Measurements from ENCODE around the gene RSPH1.

DNA sequence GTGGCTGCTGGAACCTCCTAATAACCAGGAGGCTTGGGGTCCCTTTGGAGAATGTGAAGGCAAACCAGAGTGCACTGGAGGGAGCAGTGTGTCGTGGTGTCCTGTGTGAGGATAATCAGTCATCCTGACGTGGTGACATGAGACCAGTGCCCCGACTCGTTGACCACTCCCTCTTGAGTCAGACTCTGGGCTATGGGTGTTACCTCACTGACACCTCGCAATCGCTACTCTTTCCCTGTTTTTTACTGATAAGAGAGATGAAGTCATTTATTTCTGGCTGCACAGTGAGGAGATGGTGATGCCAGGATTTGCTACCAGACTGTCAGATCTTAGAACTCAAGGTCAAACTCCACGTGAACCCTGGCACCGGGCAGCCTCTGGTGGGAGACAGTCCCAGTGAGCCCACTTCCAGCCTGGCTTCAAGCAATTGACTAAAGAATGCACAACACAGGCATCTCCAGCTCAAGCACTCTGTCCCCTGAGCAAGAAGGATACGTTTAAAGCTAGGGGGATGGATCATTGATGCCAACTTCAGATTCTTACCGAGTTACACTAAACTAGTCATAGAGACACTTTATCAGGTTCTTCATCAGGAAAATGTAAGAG lies 62.0 kb downstream of the RSPH1 start:
- TF ChIP-seq, protein P1, sequence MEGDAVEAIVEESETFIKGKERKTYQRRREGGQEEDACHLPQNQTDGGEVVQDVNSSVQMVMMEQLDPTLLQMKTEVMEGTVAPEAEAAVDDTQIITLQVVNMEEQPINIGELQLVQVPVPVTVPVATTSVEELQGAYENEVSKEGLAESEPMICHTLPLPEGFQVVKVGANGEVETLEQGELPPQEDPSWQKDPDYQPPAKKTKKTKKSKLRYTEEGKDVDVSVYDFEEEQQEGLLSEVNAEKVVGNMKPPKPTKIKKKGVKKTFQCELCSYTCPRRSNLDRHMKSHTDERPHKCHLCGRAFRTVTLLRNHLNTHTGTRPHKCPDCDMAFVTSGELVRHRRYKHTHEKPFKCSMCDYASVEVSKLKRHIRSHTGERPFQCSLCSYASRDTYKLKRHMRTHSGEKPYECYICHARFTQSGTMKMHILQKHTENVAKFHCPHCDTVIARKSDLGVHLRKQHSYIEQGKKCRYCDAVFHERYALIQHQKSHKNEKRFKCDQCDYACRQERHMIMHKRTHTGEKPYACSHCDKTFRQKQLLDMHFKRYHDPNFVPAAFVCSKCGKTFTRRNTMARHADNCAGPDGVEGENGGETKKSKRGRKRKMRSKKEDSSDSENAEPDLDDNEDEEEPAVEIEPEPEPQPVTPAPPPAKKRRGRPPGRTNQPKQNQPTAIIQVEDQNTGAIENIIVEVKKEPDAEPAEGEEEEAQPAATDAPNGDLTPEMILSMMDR (IDR thresholded peaks at IDR 0.05): no peak
- no peak for TF ChIP-seq POLR2A (IDR thresholded peaks at IDR 0.05; ENCODE audit: low read depth)
- TF ChIP-seq POLR2AphosphoS5 (IDR thresholded peaks at IDR 0.05): no peak
